ENCODE results near the gene ACTR2. TPM values are rescaled to one million over a fixed set of nuclear protein-coding genes. Genes with fewer than 3 reads are reported as not detected.
"Not testable (repeated sequence)": the region's sequence is repeated elsewhere in the genome, so short reads cannot be mapped to it uniquely, and the experiment has no call there.

The ACTR2 gene
- total RNA-seq, 1 donor from 2014 or later: 95.3 TPM

GRCh38 chr2:65255356-65255755 lies 27.7 kb downstream of the ACTR2 start:
- H3K4me3 ChIP-seq (ENCODE audit: low read depth, low read length): no peak overlapping the region
- TF ChIP-seq CTCF (conservative IDR thresholded peaks at IDR 0.05; ENCODE audit: low read depth, low read length): no peak
- DNase-seq (ENCODE audit: low read depth): no peak

- no peak for DNase-seq (ENCODE audit: low read depth)
- TF ChIP-seq CTCF (conservative IDR thresholded peaks at IDR 0.05; ENCODE audit: low read depth, low read length): peak; percentile 37
- H3K4me3 ChIP-seq (ENCODE audit: low read depth, low read length): no peak overlapping the region
Observed at GRCh38 chr2:65256054-65256453, 28.4 kb downstream of the ACTR2 start.

GRCh38 chr2:65257866-65258265 lies 30.2 kb downstream of the ACTR2 start:
- not testable (repeated sequence) for DNase-seq (ENCODE audit: low read depth); H3K4me3 ChIP-seq (ENCODE audit: low read depth, low read length)

GRCh38 chr2:65261676-65262075 lies 34.0 kb downstream of the ACTR2 start:
- no peak for DNase-seq (ENCODE audit: low read depth)
- no peak for TF ChIP-seq CTCF (conservative IDR thresholded peaks at IDR 0.05; ENCODE audit: low read depth, low read length)
- no peak overlapping the region for H3K4me3 ChIP-seq (ENCODE audit: low read depth, low read length)

- no peak for DNase-seq (ENCODE audit: low read depth)
- H3K4me3 ChIP-seq (ENCODE audit: low read depth, low read length): no peak overlapping the region
- TF ChIP-seq CTCF (conservative IDR thresholded peaks at IDR 0.05; ENCODE audit: low read depth, low read length): no peak
Observed at GRCh38 chr2:65263262-65263661, 35.6 kb downstream of the ACTR2 start.

- no peak for DNase-seq (ENCODE audit: low read depth)
- no peak overlapping the region for H3K4me3 ChIP-seq (ENCODE audit: low read depth, low read length)
- no peak for TF ChIP-seq CTCF (conservative IDR thresholded peaks at IDR 0.05; ENCODE audit: low read depth, low read length)
Observed at GRCh38 chr2:65263986-65264385, 36.4 kb downstream of the ACTR2 start.

- no peak overlapping the region for H3K4me3 ChIP-seq (ENCODE audit: low read depth, low read length)
- TF ChIP-seq CTCF (conservative IDR thresholded peaks at IDR 0.05; ENCODE audit: low read depth, low read length): peak; percentile 75
- DNase-seq (ENCODE audit: low read depth): peak; percentile 52
Observed at GRCh38 chr2:65264821-65265670, 37.4 kb downstream of the ACTR2 start.

All from epithelial cell of proximal tubule (primary cell).